NCI-H82 (cell line): ENCODE results near the gene FNDC11.
"Not testable (repeated sequence)": the region's sequence is repeated elsewhere in the genome, so short reads cannot be mapped to it uniquely, and the experiment has no call there.

Source experiments
- DNase-seq: peaks from one replicate; lab custom pipeline; 2025; lab: John Stamatoyannopoulos, UW

Gene FNDC11

DNA sequence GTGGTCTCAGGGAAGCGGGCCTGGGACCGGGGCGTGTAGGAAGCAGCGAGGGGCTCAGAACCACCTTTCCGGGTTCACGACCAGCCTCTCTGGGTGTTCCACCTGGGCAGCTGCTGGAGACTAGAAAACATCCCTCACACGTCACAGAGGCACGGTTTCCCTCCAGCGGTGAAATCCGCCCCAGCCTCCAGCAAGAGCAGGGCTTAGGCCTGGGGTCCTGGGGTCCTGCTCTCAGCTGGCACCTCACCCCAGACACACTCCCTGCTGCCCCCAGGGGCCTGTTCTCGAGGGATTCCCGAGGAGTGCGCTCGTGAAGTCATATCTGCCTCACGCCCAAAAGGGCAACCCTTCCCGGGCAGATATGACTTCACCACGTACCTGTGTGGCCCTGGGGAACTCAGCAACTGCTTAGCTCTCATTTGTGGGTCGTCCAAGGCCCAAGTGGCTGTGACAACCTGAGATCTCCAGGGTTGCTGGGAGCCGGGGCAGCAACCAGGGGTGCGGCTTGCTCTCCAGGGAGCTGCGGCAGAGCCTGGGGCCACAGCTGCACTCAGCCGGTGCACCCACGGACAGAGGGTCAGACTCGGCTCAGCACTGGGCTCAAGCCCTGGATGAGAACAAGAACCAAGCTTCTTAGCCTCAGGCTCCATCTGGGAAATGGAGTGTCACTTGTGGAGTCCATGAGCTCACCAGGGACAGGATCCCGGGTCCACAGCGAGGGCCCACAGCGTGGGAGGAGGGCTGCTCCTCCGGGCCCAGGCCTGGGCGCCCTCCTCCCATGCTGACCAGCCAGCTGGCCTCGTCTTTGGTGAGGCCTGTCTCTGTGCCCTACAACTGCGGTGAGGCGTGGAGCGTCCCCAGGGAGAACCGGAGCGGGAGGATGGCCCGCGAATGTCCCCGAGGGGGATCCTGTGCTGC is 661 bp downstream of the FNDC11 start:
- DNase-seq = no peak

DNA sequence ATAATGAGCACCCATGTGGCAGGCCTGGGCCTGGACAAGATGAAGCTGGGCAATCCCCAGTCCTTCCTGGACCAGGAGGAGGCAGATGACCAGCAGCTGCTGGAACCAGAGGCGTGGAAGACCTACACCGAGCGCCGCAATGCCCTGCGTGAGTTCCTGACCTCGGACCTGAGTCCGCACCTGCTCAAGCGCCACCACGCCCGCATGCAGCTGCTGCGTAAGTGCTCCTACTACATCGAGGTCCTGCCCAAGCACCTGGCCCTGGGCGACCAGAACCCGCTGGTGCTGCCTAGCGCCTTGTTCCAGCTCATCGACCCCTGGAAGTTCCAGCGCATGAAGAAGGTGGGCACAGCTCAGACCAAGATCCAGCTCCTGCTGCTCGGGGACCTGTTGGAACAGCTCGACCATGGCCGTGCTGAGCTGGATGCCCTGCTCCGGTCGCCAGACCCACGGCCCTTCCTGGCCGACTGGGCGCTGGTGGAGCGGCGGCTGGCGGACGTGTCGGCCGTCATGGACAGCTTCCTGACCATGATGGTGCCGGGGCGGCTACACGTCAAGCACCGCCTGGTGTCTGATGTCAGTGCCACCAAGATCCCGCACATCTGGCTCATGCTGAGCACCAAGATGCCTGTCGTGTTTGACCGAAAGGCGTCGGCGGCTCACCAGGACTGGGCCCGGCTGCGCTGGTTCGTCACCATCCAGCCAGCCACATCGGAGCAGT is 1.9 kb downstream of the FNDC11 start:
- no peak for DNase-seq

DNA sequence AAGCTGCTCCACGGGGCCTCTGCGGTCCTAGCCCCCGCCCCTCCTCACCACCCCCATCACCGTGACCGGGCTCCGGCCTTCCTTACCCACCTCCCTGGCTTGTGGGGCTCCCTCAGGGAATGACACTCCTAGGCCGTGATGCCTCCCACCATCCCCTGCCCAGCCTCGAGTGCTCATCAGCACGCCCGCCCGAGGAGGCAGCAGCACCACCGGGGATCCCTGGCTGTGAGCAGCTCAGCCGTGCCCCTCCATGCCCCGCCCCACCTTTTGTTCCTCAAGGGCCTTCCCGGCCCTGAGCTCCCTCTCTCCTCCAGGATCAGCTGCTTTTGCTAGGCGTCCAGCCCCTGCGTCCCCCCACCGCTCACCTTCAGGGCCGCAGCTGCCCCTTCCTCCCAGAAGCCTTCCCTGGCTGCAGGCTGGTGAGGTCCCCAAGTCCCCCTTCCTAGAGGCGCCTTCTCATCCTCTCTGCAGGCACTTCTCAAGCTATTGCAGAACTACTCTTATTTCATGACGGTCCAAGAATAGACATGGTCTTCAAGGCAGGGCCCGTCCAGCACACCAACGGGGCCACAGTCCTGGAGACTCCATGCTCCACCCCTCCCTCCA is 3.0 kb downstream of the FNDC11 start:
- no peak for DNase-seq

DNA sequence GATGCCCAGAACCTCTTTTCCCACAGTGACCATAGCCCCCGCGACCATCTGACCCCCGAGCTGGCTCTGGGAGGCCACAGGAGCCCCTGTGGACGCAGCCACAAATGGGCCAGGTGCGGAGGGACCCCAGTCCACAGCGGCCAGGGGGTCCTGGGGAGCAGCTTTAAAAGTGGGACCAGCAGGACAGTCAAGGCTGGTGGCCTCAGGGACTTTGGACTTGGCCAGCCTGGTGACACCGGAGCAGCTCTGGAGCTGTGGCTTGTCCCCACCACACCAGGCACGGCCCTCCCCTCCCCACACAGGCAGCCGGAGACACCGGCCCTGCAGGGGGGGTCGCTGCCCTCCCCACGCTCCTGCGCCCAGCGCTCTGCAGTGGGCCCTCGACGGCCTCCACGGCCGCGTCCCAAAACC is 3.5 kb downstream of the FNDC11 start:
- DNase-seq = no peak

DNA sequence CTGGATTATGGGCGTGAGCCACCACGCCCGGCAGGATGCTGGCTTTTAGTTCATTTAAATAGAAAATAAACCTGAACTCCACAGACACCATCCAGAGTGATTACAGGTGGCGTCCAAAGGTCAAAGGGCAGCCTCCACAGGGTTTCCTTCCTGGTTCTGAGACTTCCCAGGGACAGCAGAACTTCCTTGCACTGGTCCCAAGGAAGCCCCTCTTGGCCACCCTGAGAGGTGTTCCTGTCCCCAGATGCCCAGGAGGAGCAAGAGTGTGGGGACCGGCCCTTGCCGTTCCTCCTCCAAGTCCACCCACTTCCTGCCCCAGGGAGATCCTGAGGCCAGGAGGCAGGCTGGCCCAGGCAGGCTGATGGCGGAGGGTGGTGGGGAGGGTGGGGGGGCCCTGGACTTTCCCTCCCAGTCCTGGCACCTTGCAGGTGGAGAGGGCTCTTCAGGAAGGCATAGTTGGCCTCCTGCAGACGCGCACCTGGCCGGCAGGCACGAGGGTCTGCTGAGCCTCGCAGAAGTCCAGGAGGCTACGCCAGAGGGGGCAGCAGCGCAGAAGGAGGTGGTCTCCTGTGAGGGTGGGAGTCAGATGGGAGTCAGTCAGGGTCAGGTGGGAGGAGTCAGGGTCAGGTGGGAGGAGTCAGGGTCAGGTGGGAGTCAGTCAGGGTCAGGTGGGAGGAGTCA is 5.0 kb downstream of the FNDC11 start:
- no peak for DNase-seq

DNA sequence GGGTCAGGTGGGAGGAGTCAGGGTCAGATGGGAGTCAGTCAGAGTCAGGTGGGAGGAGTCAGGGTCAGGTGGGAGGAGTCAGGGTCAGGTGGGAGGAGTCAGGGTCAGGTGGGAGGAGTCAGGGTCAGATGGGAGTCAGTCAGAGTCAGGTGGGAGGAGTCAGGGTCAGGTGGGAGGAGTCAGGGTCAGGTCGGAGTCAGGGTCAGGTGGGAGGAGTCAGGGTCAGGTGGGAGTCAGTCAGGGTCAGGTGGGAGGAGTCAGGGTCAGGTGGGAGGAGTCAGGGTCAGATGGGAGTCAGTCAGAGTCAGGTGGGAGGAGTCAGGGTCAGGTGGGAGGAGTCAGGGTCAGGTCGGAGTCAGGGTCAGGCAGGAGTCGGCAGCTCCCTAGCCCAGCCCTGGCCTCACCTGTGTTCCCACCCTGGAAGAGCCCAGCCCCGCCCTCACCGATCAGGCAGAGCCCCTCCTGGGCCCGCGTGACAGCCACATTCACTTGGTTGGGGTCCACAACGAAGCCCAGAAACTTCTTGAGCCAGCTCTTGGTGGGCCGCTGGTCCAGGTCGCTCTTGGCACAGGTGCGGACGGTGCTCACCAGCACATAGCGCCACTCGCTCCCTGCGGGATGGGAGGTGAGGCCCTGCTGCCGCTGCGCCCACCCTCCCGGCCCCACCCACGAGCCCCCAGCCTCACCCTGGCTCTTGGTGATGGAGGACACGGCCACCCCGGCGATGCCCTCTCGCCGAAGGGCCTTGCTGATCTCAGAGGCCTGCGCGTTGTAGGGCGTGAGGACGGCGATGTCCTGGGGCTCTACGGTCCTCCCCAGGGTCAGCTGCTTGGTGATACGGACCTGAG is 5.8 kb downstream of the FNDC11 start:
- DNase-seq = not testable (repeated sequence)

DNA sequence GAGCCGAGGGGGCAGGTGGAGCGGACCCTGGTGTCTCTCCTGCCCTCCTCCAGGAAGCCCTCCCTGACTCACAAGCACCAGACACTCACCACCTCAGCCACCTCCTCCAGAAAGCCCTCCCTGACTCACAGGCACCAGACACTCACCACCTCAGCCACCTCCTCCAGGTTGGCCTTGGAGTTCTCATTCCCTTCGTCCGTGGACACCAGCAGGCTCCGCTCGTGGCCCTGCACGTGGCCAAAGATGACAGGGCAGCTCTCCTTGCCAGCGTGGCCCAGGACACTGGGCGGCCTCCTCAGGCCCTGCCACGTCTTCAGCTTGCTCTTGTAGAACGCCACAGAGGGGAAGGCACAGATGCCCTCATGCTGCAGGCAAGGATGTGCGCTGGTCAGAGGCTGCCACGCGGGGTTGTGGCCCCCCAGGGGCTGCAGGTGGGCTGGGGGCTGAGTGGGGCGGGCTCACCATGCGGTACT is 6.4 kb downstream of the FNDC11 start:
- no peak for DNase-seq

DNA sequence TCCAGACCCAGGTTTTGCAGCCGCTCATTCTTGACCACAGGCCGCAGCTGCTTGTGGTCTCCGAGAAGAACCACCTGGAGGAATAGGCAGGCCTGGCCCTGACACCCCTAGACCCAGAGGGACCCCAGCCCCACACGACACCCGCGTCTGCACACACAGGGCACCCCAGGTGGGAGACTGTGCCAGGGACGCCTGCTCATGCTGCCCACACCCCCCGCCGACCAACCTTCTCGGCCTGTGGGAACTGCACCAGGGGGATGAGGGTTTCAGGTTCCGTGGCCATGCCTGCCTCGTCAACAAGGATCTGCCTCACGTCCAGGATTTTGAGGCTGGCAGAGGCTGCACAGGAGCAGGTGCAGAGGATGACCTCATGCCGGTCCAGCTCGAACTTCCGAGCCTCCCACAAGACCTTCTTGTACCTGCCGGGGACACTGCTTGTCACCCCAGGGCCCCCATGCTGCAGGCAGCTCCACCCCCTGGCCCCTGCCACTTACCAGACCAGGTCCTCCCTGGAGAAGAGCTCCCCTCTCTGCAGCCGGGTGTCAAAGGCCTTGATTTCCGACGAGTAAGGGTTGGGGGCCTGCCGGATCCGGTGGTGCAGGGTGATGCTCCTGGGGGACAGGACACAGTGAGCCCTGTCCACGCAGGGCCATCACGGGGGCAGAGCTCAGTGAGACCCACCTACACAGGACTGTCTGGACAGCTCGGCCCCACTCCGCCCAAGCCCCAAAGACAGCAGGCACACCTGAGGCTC is 7.1 kb downstream of the FNDC11 start:
- DNase-seq = no peak

DNA sequence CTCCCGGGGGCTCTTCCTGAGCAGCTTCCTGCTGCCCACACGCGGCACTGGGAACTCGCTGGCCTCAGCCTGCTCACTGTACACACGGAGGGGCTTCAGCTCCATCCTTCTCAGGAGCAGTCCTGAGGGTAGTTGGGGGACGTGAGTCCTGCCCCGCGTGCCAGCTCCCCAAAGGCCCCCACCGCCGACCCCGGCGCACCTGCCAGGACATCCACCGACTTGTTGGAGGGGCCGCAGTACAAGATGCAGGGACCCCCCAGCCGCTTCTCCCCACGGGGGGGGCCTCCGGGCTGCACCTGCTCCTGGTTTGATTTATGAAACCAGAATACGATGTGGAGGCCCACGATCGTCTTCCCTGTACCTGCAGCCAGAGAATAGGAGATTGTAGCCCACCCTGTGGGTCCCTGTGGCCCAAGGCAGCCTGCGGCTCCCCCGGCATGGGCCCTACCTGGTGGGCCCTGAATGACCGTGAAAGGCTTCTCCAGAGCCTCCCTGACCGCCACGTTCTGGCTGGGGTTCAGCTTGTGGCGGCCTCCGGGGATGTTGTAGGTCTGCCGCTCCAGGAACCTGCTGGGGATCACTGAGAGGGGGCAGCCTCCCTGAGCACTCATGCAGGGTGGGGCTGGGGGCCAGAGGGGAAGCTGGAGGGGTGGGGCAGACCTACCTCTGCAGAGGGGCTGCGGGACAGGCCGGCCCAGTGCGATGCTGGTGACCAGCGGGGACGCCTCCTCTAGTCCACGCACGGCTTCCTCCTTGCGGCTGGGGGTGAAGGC is 7.9 kb downstream of the FNDC11 start:
- no peak for DNase-seq

DNA sequence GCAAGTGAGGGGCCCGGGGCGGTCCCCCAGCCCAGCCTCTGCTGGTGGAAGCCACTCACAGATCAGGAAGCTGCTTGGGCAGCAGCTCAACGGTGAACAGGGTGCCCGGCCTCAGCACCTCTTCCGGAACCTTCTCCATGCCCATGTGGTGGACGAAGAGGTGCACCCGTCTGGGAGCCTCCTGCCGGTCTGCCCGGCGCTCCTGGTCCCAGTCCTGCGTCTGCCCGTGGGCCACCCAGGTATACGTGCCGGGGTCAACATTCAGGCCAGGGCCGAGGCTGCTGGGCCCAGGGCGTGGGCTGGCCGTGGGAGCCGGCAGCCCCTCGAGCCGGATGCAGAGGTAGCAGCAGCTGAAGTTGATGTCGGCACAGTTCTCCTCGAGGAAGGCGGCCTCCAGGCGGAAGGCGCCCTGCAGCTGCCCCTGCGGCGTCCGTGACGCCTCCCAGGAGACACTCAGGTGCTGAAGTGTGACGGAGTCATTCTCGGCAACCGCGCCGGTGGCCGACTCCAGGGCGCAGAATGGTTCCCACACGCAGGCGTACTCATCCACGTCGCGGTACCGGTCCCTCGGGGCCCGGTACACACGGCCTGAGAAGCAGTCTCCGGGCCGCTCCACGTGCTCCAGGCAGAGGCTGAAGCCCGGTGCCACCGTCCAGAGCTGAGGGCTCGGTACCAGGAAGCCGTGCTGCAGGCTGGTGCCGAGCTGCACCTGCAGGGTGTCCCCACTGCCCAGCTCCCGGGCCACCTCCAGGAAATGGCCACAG is 8.7 kb downstream of the FNDC11 start:
- DNase-seq = no peak

DNA sequence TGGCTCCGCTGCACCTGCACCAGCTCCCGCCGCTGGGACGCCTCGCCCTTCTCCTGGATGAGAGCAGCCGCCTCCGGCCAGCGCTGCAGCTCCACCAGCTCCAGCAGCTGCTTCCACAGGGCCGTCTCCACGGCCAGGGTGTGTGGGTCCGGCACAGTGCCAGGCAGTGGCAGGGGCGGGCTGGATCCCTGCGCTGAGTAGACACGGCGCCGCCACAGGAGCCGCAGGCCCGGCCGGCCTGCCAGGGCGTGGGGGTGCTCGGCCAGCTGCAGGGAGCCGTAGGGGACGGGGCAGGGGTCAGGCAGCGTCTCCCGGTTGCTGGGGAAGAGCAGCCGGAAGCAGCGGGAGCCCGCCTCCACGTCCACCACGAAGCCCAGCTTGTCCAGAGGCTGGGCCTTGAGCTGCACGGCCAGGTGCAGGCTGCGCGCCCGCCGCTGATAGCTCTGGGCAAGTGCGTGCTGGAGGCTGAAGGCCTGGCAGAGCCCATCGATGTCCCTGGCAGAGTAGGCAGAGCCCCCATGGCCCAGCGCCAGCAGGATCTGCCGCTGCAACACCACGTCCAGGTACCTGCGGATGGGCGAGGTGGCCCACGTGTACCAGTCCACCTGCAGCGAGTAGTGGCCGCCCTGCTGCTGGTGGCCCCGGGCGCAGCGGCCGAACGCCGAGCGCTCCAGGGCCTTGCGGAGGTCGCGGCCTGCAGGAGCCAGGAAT is 9.4 kb downstream of the FNDC11 start:
- DNase-seq = no peak

DNA sequence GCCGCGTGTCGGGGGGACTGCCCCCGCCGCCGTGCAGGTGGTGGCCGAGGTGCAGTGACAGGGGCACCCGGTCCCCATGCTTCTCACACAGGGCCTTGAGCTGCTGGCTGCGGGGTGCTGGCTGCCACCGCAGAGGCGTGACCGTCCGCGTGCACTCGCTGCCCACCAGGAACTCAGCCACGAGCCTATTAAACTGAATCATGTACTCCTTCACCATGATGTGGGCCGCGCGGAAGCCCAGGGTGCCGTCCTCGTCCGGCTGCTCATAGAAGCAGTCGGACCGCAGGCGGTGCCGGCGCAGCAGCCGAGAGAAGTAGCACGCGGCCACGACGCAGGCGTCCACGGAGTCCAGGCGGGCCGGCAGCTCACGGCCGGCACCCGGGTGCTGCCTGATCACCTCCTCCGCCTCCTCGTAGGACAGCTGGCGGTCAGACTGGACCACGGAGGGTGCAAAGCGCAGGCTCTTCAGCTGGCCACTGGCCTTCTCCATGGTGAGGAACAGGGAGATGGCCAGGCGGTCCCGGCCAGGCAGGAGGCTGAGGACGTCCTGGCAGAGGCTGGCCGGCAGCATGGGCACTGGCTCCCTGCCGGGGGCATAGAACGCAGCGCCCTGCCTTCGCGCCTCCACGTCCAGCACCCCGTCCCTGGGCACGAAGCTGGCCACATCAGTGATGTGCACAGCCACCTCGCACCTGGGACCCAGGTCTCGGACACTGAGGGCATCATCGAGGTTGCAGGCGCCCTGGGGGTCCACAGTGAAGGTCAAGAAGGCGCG is 10.3 kb downstream of the FNDC11 start:
- no peak for DNase-seq

DNA sequence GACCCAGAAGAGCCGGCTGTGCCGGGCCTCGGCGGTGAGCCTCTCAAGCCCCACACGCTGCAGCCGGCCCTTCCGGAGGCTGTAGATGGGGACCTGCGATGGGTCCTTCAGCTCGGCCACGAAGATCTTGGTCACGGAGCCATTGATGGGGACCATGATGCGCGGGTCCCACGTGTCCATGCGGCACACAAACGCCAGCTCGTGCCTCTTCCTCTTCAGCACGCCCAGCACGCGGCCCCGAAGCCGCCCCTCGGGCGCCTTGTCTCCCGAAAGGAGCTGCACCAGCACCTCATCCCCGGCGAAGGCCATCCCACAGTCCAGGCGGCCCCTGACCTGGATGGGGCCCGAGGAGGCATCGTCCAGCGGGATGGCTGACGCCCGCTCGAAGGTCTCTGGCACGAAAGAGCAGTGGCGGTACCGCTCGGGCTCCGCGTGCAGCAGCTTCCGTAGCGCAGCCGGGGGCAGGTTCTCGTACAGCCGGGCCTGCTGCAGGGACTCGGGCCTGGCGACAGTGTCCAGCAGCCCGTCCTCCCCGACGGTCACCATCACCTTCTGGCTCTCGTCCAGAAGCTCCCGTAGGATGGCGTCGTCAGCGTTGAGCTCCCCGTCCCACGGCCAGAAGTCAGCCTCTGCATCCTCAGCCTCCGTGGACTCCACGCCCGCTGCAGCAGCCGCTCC is 11.2 kb downstream of the FNDC11 start:
- no peak for DNase-seq

DNA sequence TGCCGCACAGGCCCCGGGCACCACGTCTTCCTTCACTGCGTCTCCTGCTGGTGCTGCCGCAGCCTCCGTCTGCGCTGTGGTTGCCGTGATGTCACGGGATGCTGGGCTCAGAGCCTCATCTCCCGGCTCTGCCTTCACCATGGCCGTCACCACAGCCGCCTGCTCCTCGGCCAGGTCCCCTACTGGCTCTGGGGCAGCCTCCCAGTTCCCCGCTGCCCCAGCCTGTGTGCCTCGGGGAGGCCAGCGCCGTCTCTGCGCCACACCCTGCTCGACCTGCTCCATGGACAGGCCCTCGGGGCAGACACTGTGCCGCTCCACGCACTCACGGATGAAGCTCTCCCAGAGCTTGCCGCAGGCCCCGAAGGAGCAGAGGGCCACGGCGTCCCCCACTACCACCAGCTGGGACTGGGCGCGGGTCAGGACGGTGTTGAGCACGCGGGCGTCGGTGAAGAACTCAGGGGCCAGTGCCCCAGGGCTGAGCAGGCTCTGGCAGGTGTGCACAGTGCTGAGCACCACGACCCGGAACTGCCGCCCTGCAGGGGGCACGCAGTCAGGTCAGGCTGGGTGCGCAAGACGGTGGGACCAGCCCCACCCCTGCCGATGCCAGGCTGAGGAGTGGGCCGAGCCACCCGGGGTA is 11.9 kb downstream of the FNDC11 start:
- DNase-seq = peak; percentile 28

DNA sequence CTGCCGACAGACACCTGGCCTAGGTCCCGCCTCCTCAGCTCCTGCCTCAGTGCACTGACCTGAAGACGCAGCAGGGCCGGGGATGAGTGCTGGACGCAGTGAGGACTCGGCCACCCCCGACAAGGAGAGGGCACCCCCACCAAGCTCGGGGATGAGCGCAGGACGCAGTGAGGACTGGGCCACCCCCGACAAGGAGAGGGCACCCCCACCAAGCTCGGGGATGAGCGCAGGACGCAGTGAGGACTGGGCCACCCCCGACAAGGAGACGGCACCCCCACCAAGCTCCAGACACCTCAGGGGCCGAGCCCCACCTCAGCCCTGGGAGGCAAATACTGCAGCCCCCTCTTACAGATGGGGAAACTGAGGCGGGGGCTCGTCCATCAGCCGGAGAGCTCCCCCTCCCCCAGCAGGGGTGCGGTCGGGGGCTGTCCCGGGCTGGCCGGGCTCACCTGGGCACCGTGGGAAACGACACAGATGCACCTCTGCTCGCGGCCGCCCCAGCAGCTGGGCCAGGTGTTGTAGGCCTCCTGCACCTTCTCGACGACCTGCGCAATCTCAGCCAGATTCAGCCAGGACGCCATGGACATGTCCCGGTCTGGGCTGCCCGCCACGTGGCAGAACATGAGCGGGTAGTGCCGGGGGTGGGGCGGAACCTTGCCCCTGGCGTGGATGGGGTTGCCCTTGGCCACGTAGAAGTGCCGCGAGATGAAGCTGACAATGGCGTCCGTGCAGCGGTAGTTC is 12.6 kb downstream of the FNDC11 start:
- DNase-seq = no peak

DNA sequence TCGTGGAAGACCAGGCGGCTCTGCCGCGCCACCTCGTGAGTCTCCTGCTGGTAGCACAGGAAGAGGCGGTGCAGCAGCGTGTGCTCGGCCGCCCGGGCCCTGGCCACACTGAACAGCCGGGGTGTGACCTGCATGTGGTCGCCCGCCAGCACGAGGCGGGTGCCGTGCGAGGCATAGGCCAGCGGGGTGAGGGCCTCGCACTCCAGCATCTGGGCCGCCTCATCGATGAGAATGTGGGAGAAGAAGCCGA is 13.1 kb downstream of the FNDC11 start:
- DNase-seq = peak; percentile 38
